ENCODE results near the gene C4orf17. TPM values are rescaled to one million over a fixed set of nuclear protein-coding genes. Genes with fewer than 3 reads are reported as not detected.

C4orf17 gene
- total RNA-seq, 1 donor, result not detected

GRCh38 chr4:99578714-99579113, 67.9 kb downstream of the C4orf17 start:
- H3K4me3 ChIP-seq (ENCODE audit: low read depth, low read length), result no peak overlapping the region
- TF ChIP-seq CTCF (IDR thresholded peaks at IDR 0.05; ENCODE audit: insufficient read depth, low read depth, low read length), result no peak
- no peak for DNase-seq (ENCODE audit: low read depth)

- no peak for DNase-seq (ENCODE audit: low read depth)
- no peak overlapping the region for H3K4me3 ChIP-seq (ENCODE audit: low read depth, low read length)
- TF ChIP-seq CTCF (IDR thresholded peaks at IDR 0.05; ENCODE audit: insufficient read depth, low read depth, low read length), result no peak
Observed at GRCh38 chr4:99585516-99585915, 74.7 kb downstream of the C4orf17 start.

GRCh38 chr4:99586322-99586721, 75.5 kb downstream of the C4orf17 start:
- no peak for DNase-seq (ENCODE audit: low read depth)
- H3K4me3 ChIP-seq (ENCODE audit: low read depth, low read length), result no peak overlapping the region
- no peak for TF ChIP-seq CTCF (IDR thresholded peaks at IDR 0.05; ENCODE audit: insufficient read depth, low read depth, low read length)

GRCh38 chr4:99586797-99587196, 76.0 kb downstream of the C4orf17 start:
- no peak overlapping the region for H3K4me3 ChIP-seq (ENCODE audit: low read depth, low read length)
- no peak for DNase-seq (ENCODE audit: low read depth)
- no peak for TF ChIP-seq CTCF (IDR thresholded peaks at IDR 0.05; ENCODE audit: insufficient read depth, low read depth, low read length)

- DNase-seq (ENCODE audit: low read depth), result no peak
- TF ChIP-seq CTCF (IDR thresholded peaks at IDR 0.05; ENCODE audit: insufficient read depth, low read depth, low read length), result no peak
- no peak overlapping the region for H3K4me3 ChIP-seq (ENCODE audit: low read depth, low read length)
Observed at GRCh38 chr4:99587309-99587708, 76.5 kb downstream of the C4orf17 start.

- DNase-seq (ENCODE audit: low read depth), result no peak
Observed at GRCh38 chr4:99587803-99588202, 77.0 kb downstream of the C4orf17 start.

More at GRCh38 chr4:99587803-99588202, 77.0 kb downstream of the C4orf17 start:
- H3K4me3 ChIP-seq (ENCODE audit: low read depth, low read length), result no peak overlapping the region
- TF ChIP-seq CTCF (IDR thresholded peaks at IDR 0.05; ENCODE audit: insufficient read depth, low read depth, low read length), result no peak
